ENCODE measurements around the gene PREPL.

PREPL gene

GRCh38 chr2:44295633-44296359 lies 65.5 kb downstream of the PREPL start:
- in situ Hi-C loops (cut with MboI; ENCODE audit: low sequenced_read_pairs, unreplicated experiment): no loop called here
- DNase-seq (ENCODE audit: low spot score): no peak
- TF ChIP-seq CTCF (IDR thresholded peaks at IDR 0.05; ENCODE audit: borderline replicate concordance, control extremely low read depth, extremely low read depth, insufficient read depth, missing control alignments): no peak

DNA sequence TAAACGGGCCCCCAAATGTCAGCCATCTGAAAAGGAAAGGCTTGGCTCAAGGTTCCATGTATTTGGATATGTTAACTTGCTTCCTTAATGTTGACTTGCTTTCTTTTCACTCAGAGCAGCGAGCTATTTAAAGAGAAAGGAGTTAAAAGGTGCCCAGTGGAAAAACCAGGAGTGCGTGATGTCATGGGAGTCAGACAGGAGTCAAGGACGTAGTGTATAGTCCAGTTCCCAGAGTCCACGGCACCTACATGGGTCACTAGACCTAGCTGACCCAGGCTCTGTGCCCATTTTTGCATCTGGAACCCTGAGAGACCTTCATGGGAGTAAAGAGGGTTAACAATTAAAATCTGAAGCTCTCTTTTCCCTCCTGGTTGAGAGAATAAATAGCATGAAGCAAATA lies 66.2 kb downstream of the PREPL start:
- in situ Hi-C loops (cut with MboI; ENCODE audit: low sequenced_read_pairs, unreplicated experiment): no loop called here
- no peak for DNase-seq (ENCODE audit: low spot score)
- no peak for TF ChIP-seq CTCF (IDR thresholded peaks at IDR 0.05; ENCODE audit: borderline replicate concordance, control extremely low read depth, extremely low read depth, insufficient read depth, missing control alignments)

DNA sequence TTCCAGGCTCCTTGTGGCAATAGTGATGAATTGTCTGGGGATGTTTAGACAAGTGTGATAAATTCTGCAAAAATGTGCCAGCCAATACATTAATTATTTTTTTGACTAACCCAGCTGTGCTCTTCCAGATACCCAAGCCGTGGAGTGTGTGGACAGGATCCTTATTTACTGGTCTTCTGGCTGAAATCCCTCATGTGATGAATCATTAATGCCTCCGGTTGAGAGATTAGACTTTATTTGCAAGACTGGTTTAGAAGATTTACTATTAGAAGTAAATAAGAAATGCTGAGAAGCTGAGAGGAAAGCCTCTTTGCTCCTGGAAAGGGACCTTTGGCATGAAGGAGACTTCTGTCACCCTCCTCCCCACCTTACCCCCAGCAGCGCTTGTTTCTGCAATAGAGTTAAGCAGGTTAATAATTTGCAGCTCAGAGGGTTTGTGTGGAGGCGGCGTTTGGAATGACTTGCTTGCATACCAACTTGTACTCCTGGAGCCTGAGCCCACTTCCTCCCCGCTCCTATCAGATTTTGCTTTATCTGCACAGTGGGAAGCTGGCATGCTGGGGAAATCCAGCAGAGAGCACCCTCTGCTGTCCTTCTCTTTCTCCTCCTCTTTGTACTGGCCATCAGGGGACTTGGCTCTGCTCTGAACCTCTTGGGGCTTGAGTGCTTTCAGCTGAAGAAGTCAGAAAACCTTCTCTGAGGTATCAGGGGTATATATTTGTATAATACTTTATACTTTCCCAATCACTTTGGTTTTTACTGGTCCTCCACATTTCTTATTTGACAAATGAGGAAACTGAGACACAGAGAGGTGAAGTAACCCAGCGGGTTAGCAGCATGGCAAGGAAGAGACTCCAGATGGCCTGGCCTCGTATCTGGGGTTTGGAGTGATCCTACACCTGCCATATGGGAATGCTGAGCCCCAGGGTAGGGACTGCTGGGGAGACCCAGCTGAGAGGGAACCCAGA lies 69.7 kb downstream of the PREPL start:
- no peak for DNase-seq (ENCODE audit: low spot score)
- peak; percentile 37 for TF ChIP-seq CTCF (IDR thresholded peaks at IDR 0.05; ENCODE audit: borderline replicate concordance, control extremely low read depth, extremely low read depth, insufficient read depth, missing control alignments)
- in situ Hi-C loops (cut with MboI; ENCODE audit: low sequenced_read_pairs, unreplicated experiment): no loop called here

- in situ Hi-C loops (cut with MboI; ENCODE audit: low sequenced_read_pairs, unreplicated experiment): no loop called here
- DNase-seq (ENCODE audit: low spot score): no peak
Measured at GRCh38 chr2:44290261-44290660, 71.0 kb downstream of the PREPL start.

GRCh38 chr2:44286884-44287638 lies 74.2 kb downstream of the PREPL start:
- in situ Hi-C loops (cut with MboI; ENCODE audit: low sequenced_read_pairs, unreplicated experiment): no loop called here
- no peak for TF ChIP-seq CTCF (IDR thresholded peaks at IDR 0.05; ENCODE audit: borderline replicate concordance, control extremely low read depth, extremely low read depth, insufficient read depth, missing control alignments)
- DNase-seq (ENCODE audit: low spot score): no peak

More at GRCh38 chr2:44290261-44290660, 71.0 kb downstream of the PREPL start:
- no peak for TF ChIP-seq CTCF (IDR thresholded peaks at IDR 0.05; ENCODE audit: borderline replicate concordance, control extremely low read depth, extremely low read depth, insufficient read depth, missing control alignments)

All from GM13976 (cell line).